ENCODE data around the gene CMKLR1.

Gene CMKLR1

GRCh38 chr12:108287227-108287626 is 51.9 kb downstream of the CMKLR1 start:
- H3K27ac ChIP-seq = no peak overlapping the region
- ChIA-PET POLR2A (ENCODE audit: low non-redundant PET) (no interaction called here), CTCF (no interaction called here)
- no peak for TF ChIP-seq CTCF (conservative IDR thresholded peaks at IDR 0.05; ENCODE audit: low read depth)
- no peak for DNase-seq (ENCODE audit: low spot score)

- POLR2A ChIA-PET (ENCODE audit: low non-redundant PET) = no interaction called here
- CTCF ChIA-PET = no interaction called here
- no peak for TF ChIP-seq CTCF (conservative IDR thresholded peaks at IDR 0.05; ENCODE audit: low read depth)
- no peak for DNase-seq (ENCODE audit: low spot score)
- no peak overlapping the region for H3K27ac ChIP-seq
These were observed 54.1 kb downstream of the CMKLR1 start for GRCh38 chr12:108285016-108285415.

- no peak for TF ChIP-seq CTCF (conservative IDR thresholded peaks at IDR 0.05; ENCODE audit: low read depth)
- POLR2A ChIA-PET (ENCODE audit: low non-redundant PET) = no interaction called here
- no peak for DNase-seq (ENCODE audit: low spot score)
- CTCF ChIA-PET = interaction anchor here (1.1 kb wide), 1 partner anchor 294 kb away, joined by 3 read pairs; no protein-coding TSS in a partner anchor
- H3K27ac ChIP-seq = no peak overlapping the region
These were observed 54.9 kb downstream of the CMKLR1 start for GRCh38 chr12:108284163-108284562.

GRCh38 chr12:108282676-108283075 is 56.4 kb downstream of the CMKLR1 start:
- ChIA-PET CTCF (interaction anchor here (0.8 kb wide), 1 partner anchor 38 kb away, joined by 3 read pairs; no protein-coding TSS in a partner anchor), POLR2A (ENCODE audit: low non-redundant PET) (no interaction called here)
- H3K27ac ChIP-seq = no peak overlapping the region
- DNase-seq (ENCODE audit: low spot score) = no peak
- TF ChIP-seq CTCF (conservative IDR thresholded peaks at IDR 0.05; ENCODE audit: low read depth) = no peak

- no peak for TF ChIP-seq CTCF (conservative IDR thresholded peaks at IDR 0.05; ENCODE audit: low read depth)
These were observed 57.0 kb downstream of the CMKLR1 start for GRCh38 chr12:108282160-108282559.

GRCh38 chr12:108277613-108278012 is 61.5 kb downstream of the CMKLR1 start:
- no peak for DNase-seq (ENCODE audit: low spot score)
- no peak for TF ChIP-seq CTCF (conservative IDR thresholded peaks at IDR 0.05; ENCODE audit: low read depth)
- no peak overlapping the region for H3K27ac ChIP-seq
- POLR2A ChIA-PET (ENCODE audit: low non-redundant PET) = no interaction called here
- CTCF ChIA-PET = no interaction called here

More at GRCh38 chr12:108282160-108282559, 57.0 kb downstream of the CMKLR1 start:
- ChIA-PET CTCF (no interaction called here), POLR2A (ENCODE audit: low non-redundant PET) (no interaction called here)
- H3K27ac ChIP-seq = no peak overlapping the region
- no peak for DNase-seq (ENCODE audit: low spot score)

GRCh38 chr12:108273217-108273616 is 65.9 kb downstream of the CMKLR1 start:
- TF ChIP-seq CTCF (conservative IDR thresholded peaks at IDR 0.05; ENCODE audit: low read depth) = no peak
- CTCF ChIA-PET = no interaction called here
- POLR2A ChIA-PET (ENCODE audit: low non-redundant PET) = no interaction called here
- no peak for DNase-seq (ENCODE audit: low spot score)
- no peak overlapping the region for H3K27ac ChIP-seq
